Activated CD8-positive, alpha-beta memory T cell treated with anti-CD3 and anti-CD28 coated beads, Interleukin-2, amount 50 U/mL, for 24 hours (primary cell): ENCODE results near the gene SLC9C2.
"Not testable (repeated sequence)": the region's sequence is repeated elsewhere in the genome, so short reads cannot be mapped to it uniquely, and the experiment has no call there.

Experiments
- DNase-seq: peaks from one replicate; pipeline ENCODE4 v3.0.0-alpha.2; 2020; ENCODE audit errors: extremely low read depth

Gene SLC9C2

DNA sequence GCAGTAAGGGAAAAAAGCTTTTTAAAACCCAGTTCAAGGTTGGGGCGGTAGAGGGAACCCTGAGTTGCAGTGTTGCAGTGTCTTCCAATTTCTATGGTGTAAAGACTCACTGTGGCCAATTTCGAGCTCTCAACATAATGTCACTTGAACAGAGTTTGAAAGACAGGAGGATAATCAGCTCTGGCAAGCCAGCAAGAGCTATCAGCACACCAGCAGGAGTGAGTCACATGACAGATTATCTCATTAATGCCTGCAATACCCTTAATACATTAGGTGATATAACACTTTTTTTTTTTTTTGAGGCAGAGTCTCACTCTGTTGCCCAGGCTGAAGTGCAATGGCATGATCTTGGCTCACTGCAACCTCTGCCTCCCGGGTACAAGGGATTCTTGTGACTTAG, 22.8 kb downstream of the SLC9C2 start:
- DNase-seq: no peak

DNA sequence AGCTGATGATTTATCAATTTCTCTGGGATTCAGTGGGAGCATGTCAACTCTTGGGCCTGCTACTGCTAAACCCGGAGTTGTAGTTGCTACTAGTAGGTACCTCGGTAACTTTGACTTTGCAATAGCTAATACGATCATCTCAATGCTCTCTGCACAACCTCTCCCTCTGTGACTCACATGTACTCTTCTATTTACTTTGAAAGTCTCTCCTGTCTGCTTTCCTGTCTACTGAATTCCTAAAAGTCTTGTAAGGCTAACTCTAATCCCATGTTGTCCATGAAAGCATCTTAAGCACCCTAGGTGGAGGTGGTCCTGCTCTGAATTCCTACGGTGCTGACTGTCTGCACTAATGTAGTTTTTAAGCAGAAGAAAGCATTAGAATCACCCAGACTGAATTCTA, 29.3 kb downstream of the SLC9C2 start:
- DNase-seq: no peak

DNA sequence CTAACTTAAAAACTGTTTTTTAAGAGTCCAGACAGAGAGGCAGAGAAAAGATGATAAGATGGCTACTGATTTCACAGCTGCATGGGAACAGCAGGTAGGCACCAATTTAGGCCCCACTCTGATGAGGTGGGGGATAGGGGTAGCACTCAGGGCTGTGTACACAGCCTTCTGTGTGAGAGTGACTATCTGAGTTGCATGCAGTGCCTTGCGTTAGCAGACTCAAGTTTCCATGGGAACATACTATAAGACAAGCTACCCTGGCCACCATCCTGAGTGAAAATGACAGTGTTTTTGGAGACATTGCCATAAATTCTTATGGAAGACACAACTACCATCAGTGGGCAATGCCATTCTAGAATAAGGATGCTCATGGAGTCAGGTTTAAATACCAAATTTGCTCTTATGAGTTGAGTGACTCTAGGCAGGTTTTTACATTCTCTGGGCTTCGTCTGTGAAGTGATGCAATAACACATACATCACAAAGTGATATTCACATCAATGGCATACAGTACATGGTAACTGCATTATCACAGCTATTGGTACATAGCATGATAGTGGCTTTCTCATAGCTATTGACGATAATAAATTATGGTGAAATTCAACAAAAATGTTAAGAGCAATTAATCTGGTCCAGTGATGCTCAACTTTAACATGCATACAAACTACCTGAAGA, 30.5 kb downstream of the SLC9C2 start:
- DNase-seq: no peak

DNA sequence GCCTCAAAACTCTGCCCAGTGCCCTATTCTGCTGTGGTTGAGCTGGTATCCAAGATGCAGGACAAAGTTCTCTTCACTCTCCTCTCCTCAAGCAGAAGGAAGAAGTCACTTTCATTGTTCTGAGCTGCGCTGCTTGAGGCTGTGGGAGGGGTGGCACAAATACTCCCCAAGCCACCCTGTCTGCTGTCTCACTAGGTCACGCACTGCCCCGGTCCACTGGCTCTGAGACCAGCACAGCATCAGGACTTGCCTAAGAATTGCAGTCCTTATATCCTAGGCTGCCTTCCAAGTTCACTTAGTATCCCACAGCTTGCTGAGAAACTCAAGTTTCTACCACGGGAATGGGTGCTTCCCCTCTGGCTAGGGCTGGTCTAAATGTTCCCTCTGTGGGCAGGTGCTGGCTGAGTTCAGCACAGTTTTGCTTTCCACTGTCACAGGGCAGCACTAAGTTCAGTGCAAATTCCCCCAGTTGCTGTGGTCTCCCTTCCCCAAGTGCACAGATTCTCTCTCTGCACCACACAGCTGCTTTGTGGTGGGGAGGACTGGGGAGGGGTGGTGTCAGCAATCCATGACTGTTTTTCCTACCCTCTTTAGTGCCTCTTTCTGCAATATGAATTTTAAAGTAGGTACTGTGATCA, 32.4 kb downstream of the SLC9C2 start:
- no peak for DNase-seq

DNA sequence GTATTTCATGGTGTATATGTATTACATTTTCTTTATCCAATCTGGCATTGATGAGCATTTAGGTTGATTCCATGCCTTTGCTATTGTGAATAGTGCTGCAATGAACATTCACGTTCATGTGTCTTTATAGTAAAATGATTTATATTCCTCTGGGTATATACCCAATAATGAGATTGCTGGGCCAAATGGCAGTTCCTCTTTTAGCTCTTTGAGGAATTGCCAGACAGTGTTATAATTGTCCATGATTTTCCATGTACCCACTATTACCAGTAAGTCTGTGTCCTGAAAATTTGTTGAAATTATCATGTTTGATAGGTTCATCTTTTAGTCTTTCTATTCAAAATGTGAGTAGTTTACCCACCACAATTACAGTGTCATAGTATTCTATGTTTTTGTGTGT, 34.4 kb downstream of the SLC9C2 start:
- DNase-seq: no peak

DNA sequence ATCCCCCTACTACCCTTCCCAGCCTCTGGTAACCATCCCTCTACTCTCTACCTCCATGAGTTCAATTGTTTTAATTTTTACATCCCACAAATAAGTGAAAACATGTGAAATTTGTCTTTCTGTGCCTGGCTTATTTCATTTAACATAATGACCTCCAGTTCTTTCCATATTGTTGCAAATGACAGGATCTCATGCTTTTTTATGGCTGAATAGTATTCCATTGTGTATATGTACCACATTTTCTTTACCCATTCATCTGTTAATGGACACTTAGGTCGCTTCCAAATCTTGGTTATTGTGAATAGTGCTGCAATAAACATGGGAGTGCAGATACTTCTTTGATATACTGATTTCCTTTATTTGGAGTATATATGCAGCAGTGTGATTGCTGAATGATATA, 39.0 kb downstream of the SLC9C2 start:
- DNase-seq: not testable (repeated sequence)

DNA sequence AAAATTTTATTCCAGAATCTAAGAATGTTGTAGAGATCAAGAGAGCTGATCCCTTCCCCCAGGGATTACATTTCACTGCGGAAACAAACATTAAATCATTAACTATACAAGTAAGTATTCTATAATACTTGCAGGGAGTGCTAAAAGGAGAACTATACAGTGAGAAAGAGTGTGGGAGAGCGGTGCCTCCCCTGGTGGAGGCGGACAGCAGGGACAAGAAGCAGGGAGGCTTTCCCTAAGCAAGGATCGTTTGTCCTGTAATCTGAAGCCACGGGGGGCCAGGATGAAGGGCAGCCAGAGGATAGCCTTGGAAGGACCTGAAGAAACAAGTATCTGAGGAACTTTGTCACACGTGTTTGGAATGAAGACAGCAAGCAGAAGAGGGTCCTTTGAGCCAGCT, 40.1 kb downstream of the SLC9C2 start:
- no peak for DNase-seq

DNA sequence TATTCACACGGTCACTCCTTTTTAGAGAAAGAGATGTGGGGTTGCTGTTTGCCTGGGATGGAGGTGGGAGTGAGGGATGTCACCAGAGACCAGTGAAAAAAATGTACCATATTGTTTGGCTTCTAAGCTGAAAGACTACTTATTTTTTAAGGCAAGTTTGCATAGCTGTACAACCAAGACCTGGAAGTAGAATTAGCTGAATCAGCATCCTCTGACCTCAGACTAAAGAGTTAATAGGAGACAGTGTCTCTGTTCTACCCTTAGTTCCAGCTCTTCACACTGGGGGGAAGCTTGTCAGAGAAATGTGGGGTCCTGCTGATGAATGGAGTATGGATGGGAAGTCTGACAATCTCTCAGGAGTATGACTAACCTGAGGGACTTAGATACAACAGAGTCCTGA, 41.6 kb downstream of the SLC9C2 start:
- no peak for DNase-seq

DNA sequence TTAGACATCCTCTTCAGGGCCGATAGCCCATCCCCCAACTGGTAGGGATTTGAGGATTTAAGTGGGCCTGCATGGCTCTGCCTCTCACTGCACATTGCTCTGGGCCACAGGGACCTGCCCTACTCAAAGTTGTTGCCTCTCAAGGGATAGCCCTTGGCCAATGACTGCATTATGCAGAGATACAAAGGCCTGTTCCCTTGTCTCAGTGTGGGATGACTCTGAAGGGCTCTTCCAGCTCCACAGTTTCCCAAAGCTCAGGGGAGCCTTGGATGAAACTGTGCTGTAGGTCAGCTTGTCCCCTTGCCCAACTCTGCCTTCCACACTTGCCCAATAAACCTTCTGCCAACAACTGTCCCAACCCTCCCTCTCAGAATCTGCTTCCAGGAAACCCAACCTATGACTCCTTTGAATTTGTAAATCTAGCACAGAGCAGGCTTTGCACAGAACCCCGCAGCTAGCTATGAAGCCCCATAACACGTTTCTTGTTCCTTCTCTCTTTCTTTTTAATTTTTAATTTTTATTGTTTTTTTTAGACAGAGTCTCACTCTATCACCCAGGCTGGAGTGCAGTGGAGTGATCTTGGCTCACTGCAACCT, 42.5 kb downstream of the SLC9C2 start:
- no peak for DNase-seq

GRCh38 chr1:173555651-173556305, 47.1 kb downstream of the SLC9C2 start:
- no peak for DNase-seq

GRCh38 chr1:173554541-173555250, 48.2 kb downstream of the SLC9C2 start:
- no peak for DNase-seq

- DNase-seq: no peak
Observed at GRCh38 chr1:173554089-173554488, 48.8 kb downstream of the SLC9C2 start.

DNA sequence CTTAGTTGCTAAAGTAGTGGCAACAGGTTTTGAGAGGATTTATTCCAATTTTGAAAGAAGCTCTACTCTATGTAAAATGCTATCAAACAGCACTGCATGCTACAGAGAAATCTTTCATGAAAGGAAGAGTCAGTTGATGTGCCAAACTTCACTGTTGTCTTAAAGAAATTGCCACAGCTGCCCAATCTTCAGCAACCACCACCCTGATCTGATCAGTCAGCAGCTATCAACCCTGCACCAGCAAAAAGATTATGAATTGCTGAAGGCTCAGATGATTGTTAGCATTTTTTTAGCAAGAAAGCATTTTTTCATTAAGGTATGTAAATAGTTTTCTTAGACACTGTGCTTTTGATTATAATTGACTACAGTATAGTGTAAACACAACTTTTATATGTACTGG, 49.6 kb downstream of the SLC9C2 start:
- no peak for DNase-seq

DNA sequence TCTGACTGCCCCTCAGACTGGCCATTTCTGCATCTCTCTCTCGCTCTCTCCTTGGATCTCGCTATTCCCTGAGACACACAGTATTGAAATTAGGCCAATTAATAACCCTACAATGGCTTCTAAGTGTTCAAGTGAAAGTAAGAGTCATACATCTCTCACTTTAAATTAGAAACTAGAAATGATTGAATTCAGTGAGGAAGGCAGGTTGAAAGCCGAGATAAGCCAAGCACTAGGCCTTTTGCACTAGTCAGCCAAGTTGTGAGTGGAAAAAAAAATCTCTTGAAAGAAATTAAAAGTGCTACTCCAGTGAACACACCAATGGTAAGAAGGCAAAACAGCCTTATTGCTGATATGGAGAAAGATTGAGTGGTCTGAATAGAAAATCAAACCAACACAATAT, 51.2 kb downstream of the SLC9C2 start:
- no peak for DNase-seq

DNA sequence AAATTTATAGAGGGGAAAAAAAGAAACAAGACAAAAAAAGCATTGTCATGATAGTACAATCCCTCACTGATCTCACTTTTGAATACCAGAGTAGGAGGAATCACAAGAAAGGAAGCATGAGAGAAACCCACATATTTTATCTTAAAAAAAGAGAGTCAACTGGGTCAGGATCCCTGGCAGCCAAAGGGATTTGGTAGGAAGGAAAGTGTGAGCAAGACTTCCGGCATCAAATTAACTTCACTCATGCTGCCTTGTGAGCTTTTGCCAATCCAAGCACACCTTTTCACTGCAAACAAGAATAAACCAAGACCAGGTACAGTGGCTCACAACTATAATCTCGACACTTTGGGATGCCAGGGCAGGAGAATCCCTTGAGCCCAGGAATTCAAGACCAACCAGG, 53.1 kb downstream of the SLC9C2 start:
- no peak for DNase-seq

DNA sequence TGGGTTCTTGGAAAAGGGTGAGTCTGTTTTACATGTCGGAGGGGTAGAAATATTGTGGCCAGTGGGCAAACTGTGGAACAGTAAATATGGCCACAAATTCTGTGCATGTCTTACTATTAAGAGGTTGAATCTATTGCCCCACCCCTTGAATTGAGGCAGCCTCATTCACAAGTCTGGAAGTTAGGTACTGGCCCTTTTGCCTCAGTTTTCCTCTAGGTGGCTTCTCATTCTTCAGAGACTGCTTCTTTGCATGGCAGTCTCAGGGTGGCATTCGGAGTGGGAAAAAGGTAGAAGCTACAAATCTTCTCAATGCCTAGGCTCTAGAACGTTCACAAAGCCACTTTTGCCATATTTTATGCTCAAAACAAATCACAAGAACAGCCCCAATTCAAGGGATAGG, 57.2 kb downstream of the SLC9C2 start:
- no peak for DNase-seq

GRCh38 chr1:173536223-173536622, 66.6 kb downstream of the SLC9C2 start:
- no peak for DNase-seq

GRCh38 chr1:173532237-173532636, 70.6 kb downstream of the SLC9C2 start:
- no peak for DNase-seq

DNA sequence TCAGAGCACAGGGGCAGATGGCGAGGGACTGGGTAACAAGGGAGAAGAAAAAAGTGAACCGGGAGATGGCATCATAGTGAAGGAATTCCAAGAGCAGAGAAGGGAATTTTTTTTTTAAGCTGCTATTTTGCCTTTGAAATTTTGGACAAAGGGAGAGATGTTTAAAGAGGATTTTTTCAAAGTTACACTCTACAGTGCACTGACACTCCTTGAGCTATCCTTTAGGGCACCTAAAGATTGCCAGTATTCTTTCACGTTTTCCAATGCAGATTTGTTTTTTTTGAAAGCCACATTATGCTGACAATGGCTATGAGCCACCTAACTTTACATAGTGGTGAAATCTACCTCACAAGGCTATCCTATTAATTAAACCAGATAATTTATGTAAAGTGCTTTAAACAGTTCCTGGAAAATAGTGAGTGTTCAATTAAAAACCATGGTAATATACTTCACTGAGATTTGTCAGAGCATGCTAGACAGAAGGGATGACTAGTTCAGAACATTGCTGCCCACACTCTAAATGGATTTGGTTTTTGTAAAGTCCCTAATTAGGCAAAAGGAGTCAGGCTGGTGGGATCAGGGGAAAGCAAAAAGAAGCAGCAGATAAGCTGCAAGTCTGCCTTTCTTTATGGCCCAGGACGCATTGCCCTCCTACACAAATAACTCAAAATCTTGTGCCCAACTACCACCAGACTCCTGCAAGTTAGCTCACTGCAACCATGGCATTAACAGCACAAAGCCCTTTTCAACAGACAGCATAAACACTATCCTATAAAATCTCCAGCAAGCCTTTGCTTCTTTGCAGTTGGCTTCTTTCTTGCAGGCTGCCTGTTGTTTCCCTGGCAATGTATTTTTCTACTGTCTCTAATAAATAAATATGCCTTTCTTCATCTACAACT, 71.8 kb downstream of the SLC9C2 start:
- no peak for DNase-seq

- DNase-seq: no peak
Observed at GRCh38 chr1:173529106-173529505, 73.8 kb downstream of the SLC9C2 start.

DNA sequence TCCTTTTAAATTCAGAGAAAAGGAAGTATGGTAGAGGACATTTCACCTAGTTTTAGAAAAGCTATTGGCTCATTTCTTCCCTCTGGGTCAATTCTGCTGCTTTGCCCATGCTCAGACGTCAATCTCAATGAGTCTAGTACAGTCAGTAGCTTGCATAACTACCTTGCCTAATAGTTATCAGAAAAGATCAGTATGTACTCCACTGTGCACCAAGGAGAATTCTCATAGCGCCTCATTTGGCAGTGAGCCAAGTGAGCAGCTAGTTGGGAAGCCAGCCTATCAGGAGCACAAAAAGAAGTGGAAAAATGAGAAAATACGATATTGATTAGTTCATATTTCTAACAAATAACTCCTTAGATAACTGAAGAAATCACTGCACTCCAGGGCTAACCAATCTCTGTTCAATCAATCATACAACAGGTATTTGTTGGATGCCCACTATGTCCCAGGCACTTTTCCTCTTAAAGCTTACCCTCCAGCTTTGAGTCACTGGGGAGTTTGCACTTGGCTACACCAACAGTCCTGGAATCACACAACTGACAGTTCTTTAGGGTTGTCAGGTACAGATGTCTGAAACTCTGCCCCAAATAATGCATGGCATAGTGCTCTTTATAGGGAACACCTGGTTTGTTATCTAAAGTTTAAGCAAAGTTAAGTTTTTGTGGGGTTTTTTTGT, 75.6 kb downstream of the SLC9C2 start:
- no peak for DNase-seq
